ENCODE data around the gene CPLANE2. TPM values are rescaled to one million over a fixed set of nuclear protein-coding genes. Genes with fewer than 3 reads are reported as not detected.

The CPLANE2 gene
- total and polyA plus RNA-seq, 2 of the 4 experiments (the other 2 are of a cell fraction): 3.2 to 5.8 TPM

GRCh38 chr1:16210581-16210980 is 26.4 kb downstream of the CPLANE2 start:
- Histone ChIP-seq H3K4me2 (ENCODE audit: low read depth, low read length) (no peak overlapping the region), H3K4me3 (ENCODE audit: insufficient read depth, low read depth, low read length) (no peak overlapping the region), H3K14ac (replicated peaks; ENCODE audit: low read depth, low read length) (no peak overlapping the region), H4K91ac (ENCODE audit: insufficient read depth, low read depth, low read length) (peak overlapping the region; percentile 21; the same call in 1 of the 2 replicates), H3K9ac (ENCODE audit: low read depth, low read length) (no peak overlapping the region), H3K27me3 (ENCODE audit: control insufficient read depth, insufficient read depth, low read length) (no peaks in the 10 kb centered on the region), H2BK15ac (ENCODE audit: low read depth, low read length) (no peak overlapping the region), H3K27ac (ENCODE audit: insufficient read depth, low read length) (no peak overlapping the region), H2AFZ (replicated peaks; ENCODE audit: low read length, poor library complexity) (no peak overlapping the region), H2AK9ac (replicated peaks; ENCODE audit: low read depth, low read length, poor library complexity) (no peak overlapping the region), H3K9me1 (ENCODE audit: insufficient read depth, low read length) (peaks cover 6% of the 10 kb centered on the region; the same call in 1 of the 2 replicates), H3K23ac (ENCODE audit: low read depth, low read length) (no peak overlapping the region), H4K8ac (ENCODE audit: low read depth in 2 of 2, low read length in 2 of 2) (peak overlapping the region; percentile 23 to 39; a peak in 2 of 4 replicates), H3K4me1 (ENCODE audit: control insufficient read depth, insufficient read depth, low read length) (peaks cover 9% of the 10 kb centered on the region), H4K20me1 (ENCODE audit: insufficient read depth, low read length) (no peaks in the 10 kb centered on the region), H3K79me1 (ENCODE audit: low read depth in 1 of 2, low read length in 2 of 2) (peaks cover 6 to 7% of the 10 kb centered on the region in 2 experiments; a peak in 3 of 4 replicates), H2BK120ac (ENCODE audit: low read depth, low read length) (no peak overlapping the region), H4K5ac (ENCODE audit: low read depth, low read length) (peak overlapping the region; percentile 6; the same call in 1 of the 2 replicates), H3K9me3 (ENCODE audit: control insufficient read depth, insufficient read depth, low read length) (no peaks in the 10 kb centered on the region), H3K18ac (ENCODE audit: low read depth, low read length) (no peak overlapping the region), H2AK5ac (ENCODE audit: low read depth, low read length) (no peak overlapping the region), H2BK5ac (ENCODE audit: low read depth, low read length, poor library complexity, severe bottlenecking) (no peak overlapping the region), H3K36me3 (ENCODE audit: control insufficient read depth, insufficient read depth, low read length) (no peaks in the 10 kb centered on the region), H2BK20ac (ENCODE audit: low read depth, low read length) (no peak overlapping the region), H3K4ac (ENCODE audit: low read depth, low read length) (no peak overlapping the region), H3K56ac (ENCODE audit: extremely low read depth, insufficient read depth, low read length) (no peak overlapping the region)
- no peak for DNase-seq
- TF ChIP-seq CEBPB (IDR thresholded peaks at IDR 0.05; ENCODE audit: low read depth, low read length) (no peak), MXI1 (IDR thresholded peaks at IDR 0.05; ENCODE audit: borderline replicate concordance, low read depth, low read length) (no peak), POLR2A (IDR thresholded peaks at IDR 0.05; ENCODE audit: low read depth, low read length) (no peak), BHLHE40 (IDR thresholded peaks at IDR 0.05; ENCODE audit: low read depth, low read length) (no peak), CTCF (conservative IDR thresholded peaks at IDR 0.05; ENCODE audit: low read depth, low read length) (no peak), MAFK (IDR thresholded peaks at IDR 0.05; ENCODE audit: low read depth, low read length) (no peak)
- no TSS peak for BruUV-seq (replicated peaks)
- no peak for ATAC-seq (ENCODE audit: low read depth)
- in situ Hi-C loops (cut with MboI; ENCODE audit: low sequenced_read_pairs) (no loop called here), dilution Hi-C loops (cut with HindIII; ENCODE audit: low sequenced_read_pairs, unreplicated experiment) (no loop called here), intact Hi-C loops (cut with micrococcal nuclease) (no loop called here)
- 100% methylated on average over 1 of the region's 4 CpGs; no CpG with 5 or more reads in 1 of the 2 experiments for WGBS, 2 experiments (ENCODE audit: extremely low coverage in 2 of 2, insufficient read length in 1 of 2)
- POLR2A ChIA-PET (ENCODE audit: unreplicated experiment): no interaction called here
- CTCF ChIA-PET: no interaction called here

All from IMR-90 (cell line).